COLO829 (cell line): ENCODE data around the gene WEE2.

ENCODE experiments used
- DNase-seq: peaks from one replicate; pipeline ENCODE4 v3.0.0; 2012; ENCODE audit warnings: low spot score

The WEE2 gene

DNA sequence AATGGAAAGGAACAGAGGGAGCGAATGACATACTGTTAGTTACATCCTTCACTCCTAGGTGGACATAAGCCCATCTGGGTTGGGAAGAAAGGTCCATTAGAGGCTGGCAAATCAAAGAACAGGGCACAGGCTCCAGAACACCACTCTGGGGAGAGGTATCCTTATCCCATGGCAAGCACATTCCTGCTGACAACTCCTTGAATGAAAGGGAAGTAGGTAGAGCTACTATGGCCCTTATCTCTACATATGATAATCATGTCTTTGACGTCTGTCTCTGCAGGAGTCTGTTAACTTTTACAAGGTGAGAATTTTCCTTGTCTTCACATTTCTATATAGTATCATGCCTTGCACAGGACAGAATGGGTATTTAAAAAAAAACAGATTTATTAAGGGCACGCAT, 16.6 kb upstream of the WEE2 start:
- DNase-seq: no peak

- DNase-seq: no peak
These were observed 16.2 kb upstream of the WEE2 start for GRCh38 chr7:141691961-141692360.

- DNase-seq: no peak
These were observed 15.1 kb upstream of the WEE2 start for GRCh38 chr7:141693082-141693481.

DNA sequence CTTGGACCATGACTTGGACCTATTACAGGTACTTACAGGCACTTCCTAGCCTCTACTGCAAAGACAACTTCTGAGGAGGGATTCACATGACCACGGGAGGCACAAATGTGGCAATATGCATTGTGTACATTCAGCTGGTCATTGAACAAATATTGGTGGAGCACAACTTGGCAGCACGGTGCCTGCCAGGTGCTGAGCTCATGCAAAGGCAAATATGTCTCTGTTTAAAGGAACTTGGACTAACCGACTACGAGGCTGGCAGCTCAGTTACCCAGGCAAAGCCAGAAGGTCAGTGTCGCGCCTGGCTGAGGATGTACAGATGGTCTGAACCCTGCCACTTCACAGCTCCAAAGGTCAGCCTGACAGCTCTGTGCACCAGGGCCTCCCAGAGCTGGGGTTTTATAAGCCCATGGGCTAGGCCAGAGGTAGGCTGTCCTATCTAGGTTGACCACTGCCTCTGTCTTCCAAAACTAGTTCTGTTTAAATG, 12.3 kb upstream of the WEE2 start:
- DNase-seq: no peak

- no peak for DNase-seq
These were observed 11.8 kb upstream of the WEE2 start for GRCh38 chr7:141696348-141696747.

GRCh38 chr7:141697211-141697871, 10.8 kb upstream of the WEE2 start:
- DNase-seq: no peak

GRCh38 chr7:141698247-141699015, 9.7 kb upstream of the WEE2 start:
- DNase-seq: no peak

- DNase-seq: no peak
These were observed 8.3 kb upstream of the WEE2 start for GRCh38 chr7:141699860-141700259.

DNA sequence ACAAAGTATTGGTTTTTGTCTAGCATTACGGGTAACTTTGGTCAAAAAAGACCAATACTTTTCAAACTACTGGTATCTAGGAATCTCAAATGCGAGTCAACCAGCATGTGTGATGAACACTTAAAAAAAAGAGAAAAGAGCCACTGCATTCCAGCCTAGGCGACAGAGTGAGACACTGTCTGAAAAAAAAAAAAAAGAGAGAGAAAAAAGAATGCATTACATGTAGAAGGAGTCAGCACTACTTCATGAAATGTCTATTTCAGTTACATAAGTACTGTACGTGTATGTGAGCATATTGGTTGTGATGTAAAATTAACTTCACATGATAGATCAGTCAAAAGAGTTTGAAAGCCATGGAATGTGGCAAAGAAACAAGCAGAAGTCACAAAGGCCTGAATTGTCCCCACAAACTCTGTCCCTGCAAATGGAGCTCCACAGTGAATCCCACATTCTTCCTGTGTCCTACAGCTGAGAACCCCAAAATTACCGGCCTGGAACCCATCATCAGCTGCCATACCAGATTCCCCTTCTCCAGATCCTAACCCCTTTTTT, 7.8 kb upstream of the WEE2 start:
- DNase-seq: no peak

DNA sequence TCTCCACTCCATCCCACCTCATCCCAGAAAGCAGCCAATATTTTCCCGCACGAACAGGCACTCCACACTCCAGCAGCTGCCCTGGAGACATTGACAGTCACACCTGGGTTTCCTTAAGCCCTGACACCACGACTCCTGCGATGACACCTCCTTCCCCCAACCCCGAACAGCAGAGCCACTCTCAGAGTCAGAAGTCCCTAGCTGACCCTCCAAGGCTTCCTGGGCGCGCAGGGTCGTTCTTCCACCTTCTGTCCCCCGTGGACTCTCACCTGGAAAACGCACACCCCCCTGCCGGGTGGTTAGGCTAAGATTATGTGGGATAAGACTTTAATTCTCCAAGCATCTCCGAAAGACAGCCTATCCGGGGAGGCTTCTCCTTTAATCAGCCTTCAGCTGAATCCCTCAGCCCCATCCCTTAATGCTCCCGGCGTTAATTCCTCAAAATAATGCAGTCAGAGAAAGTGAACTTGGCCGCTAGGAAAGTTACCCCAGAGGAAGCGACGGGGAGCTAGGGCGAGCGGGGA, 7.2 kb upstream of the WEE2 start:
- DNase-seq: no peak

DNA sequence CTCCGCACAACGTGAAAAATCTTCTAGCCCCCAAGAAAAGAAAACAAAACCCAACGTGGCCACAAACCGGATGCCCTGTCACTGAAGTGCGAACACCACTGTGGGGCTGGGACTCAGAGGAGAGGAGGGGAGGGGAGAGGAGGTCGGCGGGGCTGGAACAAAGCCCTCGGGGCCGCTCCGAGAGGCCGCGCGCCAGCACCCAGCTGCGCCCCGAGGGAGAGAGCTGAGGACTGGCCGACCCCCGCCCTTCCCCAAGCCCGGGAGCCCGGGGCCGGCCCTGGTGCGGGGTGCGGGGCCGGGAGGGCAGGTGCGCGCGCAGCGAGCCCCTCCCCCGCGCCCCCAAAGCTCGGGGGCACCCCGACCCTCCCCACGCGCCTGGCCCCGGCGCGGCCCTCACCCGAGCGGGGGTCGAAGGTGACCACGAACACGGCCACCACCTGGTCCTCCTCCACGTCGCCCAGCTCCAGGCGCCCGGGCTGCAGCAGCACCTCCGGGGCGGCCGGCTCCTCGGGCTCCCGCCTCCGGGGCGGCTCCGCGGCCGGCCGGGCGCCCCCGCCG, 6.6 kb upstream of the WEE2 start:
- DNase-seq: no peak

- peak; percentile 42 for DNase-seq
These were observed 6.0 kb upstream of the WEE2 start, which contains the start of gene DENND11 for GRCh38 chr7:141702047-141702567. TSS of gene DENND11 (minus strand) at chr7:141702166. CDS start at chr7:141702153, 13 bp downstream.

GRCh38 chr7:141702892-141703291, 5.3 kb upstream of the WEE2 start:
- no peak for DNase-seq

GRCh38 chr7:141704112-141704511, 4.0 kb upstream of the WEE2 start:
- no peak for DNase-seq

DNA sequence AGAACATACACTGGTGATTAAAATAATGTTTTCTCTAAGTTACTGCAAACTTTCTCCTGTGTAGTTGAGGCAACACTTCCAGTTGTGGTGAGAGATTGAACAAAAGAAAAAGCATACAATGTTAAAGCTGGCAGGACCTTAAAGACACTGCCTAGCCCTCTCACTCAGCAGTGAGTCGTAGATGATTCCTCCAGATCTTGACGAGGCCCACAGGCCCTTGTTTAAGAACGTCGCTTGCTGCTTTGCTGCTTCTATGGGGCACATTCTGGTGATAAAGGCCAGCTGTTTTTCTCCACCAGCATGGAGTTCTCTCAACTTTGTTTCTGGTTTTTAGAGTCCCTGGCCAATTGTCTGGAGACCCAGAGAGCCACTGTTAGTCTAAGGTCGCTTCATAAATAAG, 3.4 kb upstream of the WEE2 start:
- DNase-seq: no peak

- no peak for DNase-seq
These were observed 1.7 kb upstream of the WEE2 start for GRCh38 chr7:141706239-141707064.

DNA sequence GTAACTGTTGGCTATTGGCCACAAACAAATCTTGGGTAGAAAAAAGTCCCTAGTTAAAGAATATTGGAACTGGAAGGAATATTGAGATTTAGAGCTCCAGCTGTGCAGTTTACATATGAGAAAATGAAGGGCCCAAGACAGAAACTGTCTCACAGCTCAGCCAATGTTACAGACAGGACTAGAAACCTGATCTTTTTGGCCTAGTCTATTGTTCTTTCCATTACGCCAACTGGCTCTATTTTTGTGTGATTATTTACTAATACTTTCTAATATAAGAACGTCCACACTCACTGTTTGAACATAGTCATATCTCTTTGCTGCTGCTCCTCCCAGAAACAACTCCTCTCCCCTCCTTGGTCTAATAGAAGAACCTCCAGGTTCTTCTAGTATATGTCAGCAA, 1.2 kb downstream of the WEE2 start:
- no peak for DNase-seq

DNA sequence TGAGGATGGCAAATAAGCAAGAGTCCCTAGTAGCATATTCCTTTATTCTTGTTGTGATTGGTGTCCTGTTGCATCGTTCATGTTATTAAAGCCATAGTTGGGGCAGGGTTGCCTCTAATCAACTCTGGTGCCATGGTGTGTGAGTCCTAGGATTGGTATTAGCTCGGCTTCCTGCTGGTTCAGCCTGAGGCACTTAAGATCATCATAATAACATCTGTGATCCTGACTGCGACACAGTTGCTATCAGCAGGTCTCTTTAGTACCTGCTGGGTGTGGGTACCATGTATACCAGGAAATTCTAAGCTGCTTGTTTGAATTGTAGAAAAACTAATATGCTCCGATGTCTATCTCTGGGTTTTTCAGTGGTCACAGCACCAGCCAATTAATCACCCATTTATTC, 1.6 kb downstream of the WEE2 start:
- DNase-seq: no peak

GRCh38 chr7:141710301-141710700, 2.1 kb downstream of the WEE2 start:
- DNase-seq: no peak

GRCh38 chr7:141712603-141713255, 4.6 kb downstream of the WEE2 start:
- no peak for DNase-seq

DNA sequence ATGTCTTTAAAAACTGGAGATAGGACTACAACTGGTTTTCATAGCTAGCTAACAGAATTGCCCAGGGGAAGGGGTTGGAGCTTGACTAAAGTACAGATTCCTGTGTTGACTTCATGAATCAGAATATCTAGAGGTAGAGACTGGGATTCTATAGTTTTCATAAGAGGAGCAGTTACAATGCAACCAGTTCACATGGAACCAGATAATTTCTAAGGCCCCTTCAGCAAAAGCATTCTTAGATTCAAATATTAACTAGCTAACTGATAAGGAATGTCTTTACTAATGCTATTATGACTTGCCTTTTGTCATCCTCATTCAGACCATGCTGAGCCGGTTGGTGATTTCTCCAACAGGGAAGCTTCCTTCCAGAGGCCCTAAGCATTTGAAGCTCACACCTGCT, 5.7 kb downstream of the WEE2 start:
- DNase-seq: no peak
